LoVo (cell line): ENCODE measurements around the gene ASB15.
A peak's percentile ranks its signal among the peaks of the same experiment; 100 is the strongest.
"Not testable (repeated sequence)": the region's sequence is repeated elsewhere in the genome, so short reads cannot be mapped to it uniquely, and the experiment has no call there.

Experiments used
- DNase-seq: peaks from one replicate; pipeline ENCODE4 v3.0.0-alpha.2; 2016; ENCODE audit warnings: low spot score

The ASB15 gene

DNA sequence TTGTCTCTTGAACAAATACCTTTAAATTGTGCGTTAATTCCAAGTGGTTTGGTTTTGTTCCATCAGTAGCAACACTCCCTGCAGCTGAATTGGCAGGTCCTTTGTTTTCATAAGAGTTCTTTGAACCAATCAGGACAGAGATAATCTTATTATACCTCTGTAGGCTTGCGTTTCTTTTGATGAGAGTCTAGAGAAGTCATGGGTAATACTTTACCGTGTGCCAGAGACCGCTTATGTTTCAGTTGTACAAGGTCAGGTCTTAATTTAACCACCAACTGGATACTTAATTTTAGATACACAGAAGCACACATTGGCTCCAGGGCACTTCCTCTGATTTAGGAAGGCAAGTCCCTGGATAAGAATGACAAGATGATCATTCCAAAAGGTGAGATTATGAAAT lies at the start of gene ASB15:
ASB15 (plus strand) TSS at position 292 of the 400 bp plus-strand sequence. CDS start 12,682 bp downstream, outside the sequence.
- no peak for DNase-seq

DNA sequence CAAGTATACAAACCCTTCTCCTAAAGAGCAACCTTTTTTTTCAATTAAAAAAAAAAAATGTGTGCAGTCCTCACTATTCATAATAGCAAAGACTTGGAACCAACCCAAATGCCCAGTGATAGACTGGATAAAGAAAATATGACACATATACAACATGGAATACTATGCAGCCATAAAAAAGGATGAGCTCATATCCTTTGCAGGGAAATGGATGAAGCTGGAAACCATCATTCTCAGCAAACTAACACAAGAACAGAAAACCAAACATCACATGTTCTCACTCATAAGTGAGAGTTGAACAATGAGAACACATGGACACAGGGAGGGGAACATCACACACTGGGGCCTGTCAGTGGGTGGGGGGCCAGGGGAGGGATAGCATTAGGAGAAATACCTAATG lies 49.5 kb upstream of the ASB15 start:
- DNase-seq = not testable (repeated sequence)

DNA sequence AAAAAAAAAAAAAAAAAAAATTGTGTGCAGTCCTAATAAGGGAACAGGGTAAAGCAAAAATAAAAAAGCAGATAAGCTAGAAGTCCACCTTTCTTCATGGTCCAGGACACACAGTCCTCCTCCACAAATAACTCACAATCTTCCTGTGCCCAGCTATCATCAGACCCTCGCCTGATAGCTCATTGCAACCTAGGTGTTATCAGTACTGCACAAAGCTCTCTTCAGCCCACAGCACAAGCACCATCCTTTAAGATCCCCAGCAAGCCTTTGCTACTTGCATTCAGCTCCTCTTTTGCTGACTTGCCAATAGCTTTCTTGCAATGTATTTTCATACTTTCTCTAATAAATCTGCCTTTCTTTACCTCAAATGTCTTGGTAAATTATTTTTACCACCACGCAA lies 49.0 kb upstream of the ASB15 start:
- no peak for DNase-seq

DNA sequence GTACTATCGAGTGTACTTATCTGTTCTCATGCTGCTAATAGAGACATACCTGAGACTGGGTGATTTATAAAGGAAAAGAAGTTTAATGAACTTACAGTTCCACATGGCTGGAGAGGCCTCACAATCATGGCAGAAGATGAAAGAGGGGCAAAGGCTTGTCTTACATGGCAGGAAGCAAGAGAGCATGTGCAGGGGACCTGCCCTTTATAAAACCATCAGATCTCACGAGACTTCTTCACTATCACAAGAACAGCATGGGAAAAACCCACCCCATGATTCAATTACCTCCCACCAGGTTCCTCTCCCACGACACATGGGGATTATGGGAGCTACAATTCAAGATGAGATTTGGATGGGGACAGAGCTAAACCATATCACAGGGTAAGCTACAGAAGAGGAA lies 48.5 kb upstream of the ASB15 start:
- DNase-seq = no peak

DNA sequence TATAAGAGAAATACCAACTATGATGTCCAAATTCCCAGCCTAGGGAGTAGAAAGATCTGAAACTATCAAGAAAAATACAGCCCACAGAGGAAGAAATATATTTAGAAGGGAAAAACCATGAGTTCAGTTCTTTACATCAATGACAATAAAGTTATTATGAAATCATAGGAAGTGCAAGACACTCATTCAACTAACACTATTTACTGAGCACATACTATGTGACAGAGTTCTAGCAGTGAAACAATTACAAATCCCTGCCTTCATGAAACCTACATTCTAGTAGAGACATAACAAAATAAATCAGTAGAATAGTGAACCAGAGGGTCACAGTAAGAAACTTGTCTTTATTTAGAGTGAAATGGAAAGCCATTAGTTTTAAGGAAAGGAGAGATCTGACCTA lies 46.1 kb upstream of the ASB15 start:
- DNase-seq = no peak

DNA sequence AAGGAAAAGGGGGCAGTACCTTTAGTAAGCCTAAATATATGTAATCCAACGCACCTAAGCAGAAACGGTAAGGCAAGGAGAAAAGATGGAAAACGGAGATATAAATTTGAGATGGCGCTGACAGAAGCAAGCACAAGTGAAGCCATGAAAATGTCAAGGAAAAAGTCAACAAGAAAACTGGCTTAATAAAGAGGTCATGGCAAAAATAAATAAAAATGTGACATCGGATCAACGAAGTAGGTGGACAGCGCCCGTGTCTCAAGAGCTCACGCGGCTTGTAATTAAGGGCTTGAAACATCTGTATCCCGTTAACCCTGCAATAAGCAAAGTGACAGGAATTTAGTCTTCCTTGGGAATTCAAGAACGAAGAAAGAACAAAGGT lies 44.6 kb upstream of the ASB15 start:
- peak; percentile 7 for DNase-seq

DNA sequence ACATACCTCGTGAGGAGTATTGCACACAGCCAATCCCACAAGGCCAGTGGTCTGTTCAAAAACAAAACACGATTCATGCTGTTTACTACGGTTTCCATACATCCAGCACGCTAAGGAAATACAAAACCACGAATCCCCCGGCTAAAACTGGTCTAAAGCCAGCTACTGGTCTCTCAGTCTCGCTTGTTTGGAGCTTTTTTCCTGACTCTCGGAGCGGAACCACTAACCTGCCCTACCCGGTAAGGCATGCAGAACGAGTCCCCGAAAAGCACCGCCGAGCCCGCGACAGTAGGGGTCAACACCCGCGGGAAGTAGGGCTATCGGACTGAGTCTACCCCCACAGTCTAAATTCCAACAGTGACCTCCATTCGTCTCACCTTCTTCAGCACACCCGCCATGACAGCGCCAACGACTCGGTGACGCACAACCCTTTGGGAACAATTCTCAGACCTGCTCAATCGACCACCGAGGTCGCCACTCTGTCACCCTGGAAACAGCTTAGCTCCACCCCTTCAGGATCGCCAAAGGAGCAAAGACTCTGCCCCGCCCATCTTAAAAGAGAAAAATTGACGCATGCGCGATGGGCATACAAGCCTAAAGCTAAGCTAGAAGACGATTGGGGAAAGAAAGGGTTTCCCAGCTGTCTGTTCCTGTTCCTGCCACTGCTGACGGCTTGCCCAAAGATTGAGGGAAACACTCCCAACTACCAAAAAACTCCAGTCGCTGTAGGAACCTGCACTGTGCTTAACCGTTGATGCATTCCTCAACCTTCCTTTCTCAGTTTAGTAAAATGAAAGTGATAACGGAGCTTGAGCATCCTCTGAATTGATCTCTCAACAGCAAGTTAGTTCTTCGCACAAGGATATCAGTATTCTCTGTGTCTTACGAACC lies 44.0 kb upstream of the ASB15 start, which contains the start of gene NDUFA5:
NDUFA5 (minus strand) TSS at position 421 of the 891 bp plus-strand sequence; CDS start at position 398, 23 bp downstream.
- DNase-seq = peak; percentile 100

DNA sequence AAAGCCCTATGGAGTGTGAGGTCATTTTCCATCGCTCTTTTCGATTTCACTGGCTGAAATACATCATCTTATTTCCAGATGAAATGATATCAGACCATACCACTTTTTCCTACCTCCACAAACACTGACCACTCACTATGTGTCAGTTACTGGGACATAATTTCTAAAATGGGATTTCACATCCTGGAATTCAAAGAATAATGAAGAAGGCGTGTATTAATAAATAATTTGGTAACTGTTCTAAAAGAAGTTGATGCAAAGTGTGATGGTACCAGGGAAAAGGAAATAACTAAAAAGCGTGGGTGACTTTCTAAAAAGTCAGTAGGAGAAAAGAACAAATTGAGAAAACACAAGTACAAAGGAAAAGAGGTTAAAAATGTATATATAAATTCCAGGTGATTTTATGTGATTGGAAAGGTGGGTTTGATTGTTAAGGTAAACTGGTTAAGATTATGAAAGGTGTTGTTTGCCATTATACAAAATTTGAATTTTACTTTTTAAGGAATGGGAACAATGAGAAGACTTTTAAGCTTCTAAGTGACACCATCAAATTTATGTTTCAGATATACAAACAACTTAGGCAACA lies 43.2 kb upstream of the ASB15 start:
- DNase-seq = no peak

DNA sequence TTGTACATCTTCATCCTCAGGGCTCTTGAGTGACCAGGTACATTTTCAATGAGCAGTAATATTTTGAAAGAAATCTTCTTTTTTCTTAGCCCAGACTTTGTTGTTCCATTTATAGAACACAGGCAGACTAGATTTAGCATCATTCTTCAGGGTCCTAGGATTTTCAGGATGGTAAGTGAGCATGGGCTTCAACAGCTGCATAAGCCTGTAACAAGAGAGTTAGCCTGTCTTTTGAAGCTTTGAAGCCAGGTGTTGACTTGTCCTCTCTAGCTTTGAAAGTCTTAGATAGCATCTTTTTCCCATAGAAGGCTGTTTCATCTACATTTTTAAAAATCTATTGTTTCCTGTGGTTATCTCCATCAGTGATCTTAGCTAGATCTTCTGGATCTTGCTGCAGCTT lies 39.5 kb upstream of the ASB15 start:
- no peak for DNase-seq

DNA sequence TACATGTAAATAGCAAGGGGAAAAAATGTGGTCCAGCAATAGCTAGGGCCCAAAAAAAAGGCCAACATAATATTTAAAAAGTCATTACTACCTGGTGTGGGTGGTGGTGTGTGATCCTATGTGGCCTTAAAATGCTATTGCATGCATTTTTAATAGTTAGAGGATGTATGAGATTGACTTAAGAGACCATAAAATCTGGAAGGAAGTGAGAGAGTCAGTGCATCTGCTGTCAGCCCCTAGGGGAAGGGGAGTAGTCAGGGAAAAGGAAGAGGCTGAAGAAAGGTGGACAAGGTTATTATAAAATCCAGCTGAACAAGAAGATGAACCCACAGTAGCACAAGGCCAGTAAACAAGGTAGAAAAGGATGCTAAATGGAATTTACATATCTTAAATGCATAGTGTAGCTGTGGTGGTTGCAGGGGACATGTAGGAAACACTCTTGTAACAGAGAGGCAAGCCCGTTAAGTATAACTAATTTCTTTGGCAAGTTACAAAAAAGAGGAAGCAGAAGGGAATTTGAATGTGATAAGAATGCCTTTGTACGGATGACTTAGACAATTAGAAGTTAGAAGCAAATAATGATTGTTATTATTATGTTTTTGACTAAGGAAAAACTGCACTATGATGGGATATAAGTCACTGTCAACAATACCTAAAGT lies 32.1 kb upstream of the ASB15 start:
- no peak for DNase-seq

DNA sequence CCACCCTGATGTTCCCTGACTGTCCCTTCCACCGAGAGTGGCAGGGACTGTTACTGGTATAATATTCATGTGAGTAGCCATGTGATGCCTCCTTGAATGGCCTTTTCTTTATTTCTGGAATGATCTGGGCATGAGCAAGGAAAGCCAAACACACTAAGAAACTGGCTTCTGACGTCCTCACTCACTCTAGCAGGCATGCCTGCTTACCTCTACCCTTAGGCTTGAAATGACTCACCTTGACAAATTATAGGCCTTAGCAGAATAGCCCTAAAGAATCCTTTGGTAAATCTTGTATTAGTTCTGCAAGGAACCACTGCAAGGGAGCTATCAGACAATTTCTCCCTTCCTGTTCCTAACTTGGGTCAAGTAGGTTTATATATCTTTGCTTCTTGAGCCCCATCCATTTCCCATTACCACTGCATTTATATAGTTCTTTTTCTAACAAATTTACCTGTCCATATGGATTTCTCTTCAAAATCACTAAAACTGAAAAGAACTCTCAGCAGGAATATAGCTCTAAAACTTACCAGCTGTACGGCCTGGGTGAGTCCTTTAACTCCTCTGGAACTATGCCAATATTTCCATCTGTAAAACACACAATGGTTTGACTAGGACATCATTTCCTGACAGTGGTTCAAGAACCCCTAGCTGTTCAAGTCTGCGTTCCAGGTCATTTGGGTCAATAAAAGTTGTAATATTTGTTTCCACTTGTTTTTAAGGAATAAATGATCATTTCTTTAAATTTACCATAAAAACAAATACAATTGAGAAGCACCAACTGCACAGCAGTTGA lies 31.0 kb upstream of the ASB15 start:
- DNase-seq = no peak

DNA sequence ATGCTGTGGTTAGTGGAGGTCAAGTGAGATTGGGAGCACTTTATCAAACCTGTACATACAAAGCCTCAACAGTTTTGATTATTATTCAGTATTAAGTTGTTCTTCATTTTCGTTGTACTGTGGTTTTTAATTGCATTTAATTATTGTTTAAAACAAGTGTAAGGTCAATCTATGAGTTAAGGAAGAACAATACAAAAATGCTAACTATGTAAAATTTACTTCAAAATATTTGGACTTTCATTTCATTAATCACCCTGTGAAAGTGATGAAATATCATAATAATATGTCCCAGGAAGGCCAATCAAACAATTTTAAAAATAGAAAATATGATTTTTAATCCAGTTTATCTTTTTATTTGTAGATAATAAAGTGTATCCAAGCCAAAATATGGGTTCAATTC lies 30.4 kb upstream of the ASB15 start:
- DNase-seq = no peak

DNA sequence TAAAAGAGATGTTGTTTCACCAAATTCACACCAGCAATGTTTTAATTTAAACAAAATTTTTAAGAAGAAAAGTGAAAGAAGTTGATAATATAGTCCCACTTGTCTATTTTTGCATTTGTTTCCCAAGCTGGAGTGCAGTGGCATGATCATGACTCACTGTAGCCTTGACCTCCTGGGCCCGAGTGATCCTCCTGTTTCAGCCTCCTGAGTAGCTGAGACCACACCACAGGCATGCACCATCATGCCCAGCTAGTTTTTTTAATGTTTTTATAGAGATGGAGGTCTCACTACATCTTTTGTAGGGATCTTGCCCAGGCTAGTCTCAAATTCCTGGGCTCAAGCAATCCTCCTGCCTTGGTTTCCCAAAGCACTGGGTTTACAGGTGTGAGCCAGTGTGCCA lies 29.9 kb upstream of the ASB15 start:
- DNase-seq = no peak

DNA sequence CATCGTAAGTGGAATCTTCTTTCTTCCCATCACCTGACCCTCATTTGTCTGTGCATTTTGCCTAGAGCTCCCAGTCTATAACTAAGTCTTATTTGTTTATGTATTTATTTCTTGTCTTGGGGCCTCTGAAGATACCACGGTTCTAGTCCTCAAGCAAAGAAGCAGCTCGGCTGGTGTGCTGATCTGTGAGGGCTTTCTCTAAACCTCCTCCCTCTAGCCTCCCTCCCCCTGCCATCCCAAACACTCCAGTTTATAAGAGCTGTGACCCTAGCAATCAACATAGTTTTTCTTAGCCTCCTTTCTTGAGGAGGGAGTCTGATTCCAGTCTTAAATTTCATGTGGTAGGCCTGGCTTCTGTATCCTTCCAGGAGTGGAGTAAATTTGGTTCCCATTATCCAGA lies 28.3 kb upstream of the ASB15 start:
- no peak for DNase-seq

DNA sequence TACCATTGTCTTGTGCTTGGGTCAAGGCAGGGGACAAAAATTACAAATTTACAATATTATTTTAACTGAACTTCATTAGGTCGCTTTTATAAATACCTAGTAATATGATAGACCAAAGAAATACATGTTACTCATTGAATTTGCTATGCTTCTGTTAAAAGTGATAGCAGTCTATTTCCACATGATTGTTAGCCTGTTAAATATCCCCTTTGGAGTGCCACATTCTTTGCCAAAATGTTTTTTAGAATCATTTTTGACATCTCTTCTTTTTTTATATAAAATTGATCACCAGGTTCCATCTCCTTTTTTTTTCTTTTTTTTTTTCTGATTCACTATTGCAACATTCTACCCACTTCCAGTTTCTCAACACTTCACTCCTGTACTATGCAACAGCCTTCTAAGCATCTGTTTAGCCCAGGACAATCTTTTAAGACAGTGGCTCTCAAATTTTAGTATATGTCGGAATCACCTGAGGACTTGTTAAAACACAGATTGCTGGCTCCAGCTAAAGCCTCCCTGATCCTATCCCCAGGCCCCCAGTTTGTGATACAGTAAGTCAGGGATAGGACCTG lies 27.6 kb upstream of the ASB15 start:
- DNase-seq = no peak

DNA sequence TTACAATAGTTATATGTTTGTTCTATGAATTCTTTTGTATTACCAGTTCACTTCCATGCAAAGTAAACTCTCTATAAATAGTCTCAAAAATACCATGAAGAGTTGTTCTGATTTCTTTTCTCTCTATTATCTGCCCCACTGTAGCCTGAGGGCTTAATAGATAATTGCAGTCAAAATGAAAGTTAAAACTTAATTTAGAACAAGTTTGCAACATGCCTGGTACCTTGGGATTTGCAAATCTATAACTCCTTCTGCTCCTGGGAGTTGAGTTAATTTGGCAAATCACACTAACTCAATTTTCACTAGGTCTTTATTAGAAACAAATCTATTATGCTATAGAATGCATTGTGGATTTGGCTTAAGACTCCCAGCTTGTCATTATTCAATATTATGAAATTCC lies 22.2 kb upstream of the ASB15 start:
- no peak for DNase-seq

DNA sequence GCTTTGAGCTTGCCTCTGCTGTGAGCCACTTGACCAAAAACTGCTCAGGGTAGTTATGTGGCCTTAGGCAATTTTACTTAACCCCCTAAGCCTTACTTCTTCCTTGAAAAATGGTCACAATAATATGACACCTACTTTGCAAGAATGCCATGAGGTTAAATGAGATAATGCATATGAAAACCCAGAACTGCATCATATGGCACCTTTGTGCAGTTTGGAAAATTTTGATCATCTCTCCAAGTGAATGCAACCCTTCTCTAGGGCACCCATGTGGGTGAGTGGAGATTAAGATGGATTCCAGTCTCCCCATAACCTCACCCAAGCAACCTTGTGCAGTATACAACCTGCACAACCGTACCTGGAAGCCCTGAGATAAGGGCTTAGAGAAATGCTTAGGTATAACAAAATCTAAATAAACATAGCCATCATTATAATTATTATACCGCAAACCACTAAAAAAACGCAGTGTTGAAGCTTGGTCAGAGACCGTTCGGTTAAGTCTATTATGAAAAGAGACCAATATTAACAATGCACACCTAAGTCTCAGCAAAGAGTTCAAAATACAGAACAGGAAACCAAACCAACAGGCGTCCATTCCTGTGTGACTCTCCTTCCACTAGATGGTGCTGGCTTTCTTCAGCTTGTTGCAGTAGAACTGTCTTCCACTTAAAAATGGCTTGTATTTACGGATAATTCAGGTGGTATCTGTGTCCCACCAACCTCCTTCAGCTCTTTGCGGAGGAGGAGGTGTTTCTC lies 21.0 kb upstream of the ASB15 start:
- peak; percentile 49 for DNase-seq

DNA sequence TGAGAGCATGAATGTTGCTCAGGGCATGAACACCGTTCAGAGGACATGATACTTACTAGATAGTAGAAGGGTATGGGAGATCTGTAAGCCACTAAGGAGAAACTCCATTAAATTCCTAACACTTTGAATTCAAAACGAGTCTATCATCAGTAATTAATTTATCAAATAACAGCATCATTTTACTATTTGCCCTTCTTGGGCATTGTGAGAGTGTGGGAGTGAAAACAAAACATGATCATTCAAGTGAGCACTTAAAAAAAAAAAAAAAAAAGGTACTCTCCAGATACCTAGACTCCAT lies 20.5 kb upstream of the ASB15 start:
- DNase-seq = no peak

DNA sequence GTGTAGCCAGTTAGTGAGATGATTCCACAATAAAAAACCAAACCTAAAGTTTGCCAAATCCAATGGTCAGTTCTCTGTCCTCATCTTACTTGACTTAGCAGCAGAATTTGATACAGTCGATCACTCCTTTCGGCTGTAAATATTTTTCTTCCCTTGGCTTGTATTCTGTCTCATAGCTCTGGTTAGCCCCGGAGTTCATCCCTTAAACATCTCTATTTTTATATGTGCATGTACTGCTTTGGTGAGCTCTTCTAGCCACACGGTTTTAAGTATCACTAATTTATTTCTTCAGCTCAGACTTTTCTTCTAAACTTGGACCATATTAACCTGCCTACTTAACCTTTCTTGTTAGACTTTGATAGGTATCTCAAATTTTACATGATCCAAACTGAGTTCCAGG lies 17.8 kb upstream of the ASB15 start:
- no peak for DNase-seq

DNA sequence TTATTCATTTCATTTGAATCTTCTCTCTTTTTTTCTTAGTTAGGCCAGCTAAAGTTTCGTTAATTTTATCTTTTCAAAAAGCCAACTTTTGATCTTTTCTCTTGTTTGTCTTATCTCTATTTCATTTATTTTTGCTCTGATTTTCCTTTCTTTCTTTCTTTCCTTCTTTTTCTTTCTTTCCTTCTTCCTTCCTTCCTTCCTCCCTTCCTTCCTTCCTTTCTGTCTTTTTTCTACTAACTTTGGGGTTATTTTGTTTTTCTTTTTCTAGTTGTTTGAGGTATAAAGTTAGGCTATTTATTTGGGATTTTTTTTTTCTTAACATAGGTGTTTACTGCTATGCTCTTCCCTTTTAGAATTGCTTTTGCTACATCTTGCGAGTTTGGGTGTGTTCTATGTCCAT lies 13.2 kb upstream of the ASB15 start:
- DNase-seq = no peak

DNA sequence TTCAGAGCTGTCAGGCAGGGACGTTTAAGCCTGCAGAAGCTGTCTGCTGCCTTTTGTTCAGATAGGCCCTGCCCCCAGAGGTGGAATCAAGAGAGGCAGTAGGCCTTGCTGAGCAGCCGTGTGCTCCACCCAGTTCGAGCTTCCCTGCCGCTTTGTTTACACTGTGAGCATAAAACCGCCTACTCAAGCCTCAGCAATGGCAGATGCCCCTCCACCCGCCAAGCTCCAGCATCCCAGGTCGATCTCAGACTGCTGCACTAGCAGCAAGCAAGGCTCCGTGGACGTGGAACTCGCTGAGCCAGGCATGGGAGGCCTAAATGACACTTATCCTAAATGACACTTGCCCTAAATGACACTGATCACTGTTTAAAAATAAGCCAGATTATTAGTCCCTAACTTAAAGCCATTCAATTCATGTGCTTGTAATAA lies 6.8 kb upstream of the ASB15 start:
- no peak for DNase-seq
